ENCODE results near the gene TMED6.
"Not testable (repeated sequence)": the region's sequence is repeated elsewhere in the genome, so short reads cannot be mapped to it uniquely, and the experiment has no call there.

The TMED6 gene

GRCh38 chr16:69301861-69302260 is 49.7 kb downstream of the TMED6 start:
- no peak for DNase-seq (ENCODE audit: low read depth)

GRCh38 chr16:69301187-69301586 is 50.4 kb downstream of the TMED6 start:
- DNase-seq (ENCODE audit: low read depth), result no peak

GRCh38 chr16:69298261-69298660 is 53.3 kb downstream of the TMED6 start:
- no peak for DNase-seq (ENCODE audit: low read depth)

GRCh38 chr16:69296771-69297170 is 54.8 kb downstream of the TMED6 start:
- DNase-seq (ENCODE audit: low read depth), result not testable (repeated sequence)

- DNase-seq (ENCODE audit: low read depth), result no peak
These were observed 57.5 kb downstream of the TMED6 start for GRCh38 chr16:69294051-69294450.

- DNase-seq (ENCODE audit: low read depth), result no peak
These were observed 58.2 kb downstream of the TMED6 start for GRCh38 chr16:69293401-69293800.
